ENCODE data around the gene MXI1. TPM values are rescaled to one million over a fixed set of nuclear protein-coding genes. Genes with fewer than 3 reads are reported as not detected.
A peak's percentile ranks its signal among the peaks of the same experiment; 100 is the strongest.
"Not testable (repeated sequence)": the region's sequence is repeated elsewhere in the genome, so short reads cannot be mapped to it uniquely, and the experiment has no call there.

MXI1 gene
- total RNA-seq, 1 donor from 2014 or later: 68.2 TPM

DNA sequence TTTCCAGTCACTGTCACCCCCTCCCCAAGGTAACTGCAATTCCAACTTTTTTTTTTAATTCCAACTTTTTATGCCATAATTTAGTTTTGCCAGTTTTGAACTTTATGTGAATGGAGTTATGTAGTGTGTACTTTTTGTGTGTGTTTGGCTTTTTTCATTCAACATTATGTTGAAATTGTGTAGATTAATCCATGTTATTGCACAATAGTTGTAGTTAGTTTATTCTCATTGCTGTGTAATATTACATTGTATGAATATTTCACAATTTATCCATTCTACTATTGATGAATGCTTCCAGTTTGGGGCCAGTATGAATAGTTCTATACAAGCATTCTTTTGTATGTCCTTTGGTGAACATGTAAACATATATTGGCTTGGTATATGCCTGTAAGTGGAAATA lies 32.5 kb downstream of the MXI1 start:
- DNase-seq: no peak

DNA sequence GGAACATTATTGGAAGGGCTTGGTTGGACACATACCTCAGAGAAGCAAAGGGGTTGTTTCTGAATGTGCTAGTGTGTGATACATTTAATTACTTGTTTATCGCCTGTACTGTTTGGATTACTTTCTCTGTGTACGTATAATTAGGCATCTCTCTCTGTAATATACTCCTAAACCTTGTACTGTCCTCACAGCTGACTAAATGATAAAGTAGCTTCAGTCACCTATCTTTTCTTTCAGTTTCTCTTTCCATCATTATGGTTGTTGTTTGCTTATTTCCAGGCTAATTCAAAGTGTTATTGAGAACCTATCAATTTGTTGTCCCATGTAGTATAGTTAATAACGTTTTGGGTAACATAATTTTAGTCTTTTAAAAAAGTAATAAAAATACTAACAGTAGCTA lies 34.0 kb downstream of the MXI1 start:
- no peak for DNase-seq

DNA sequence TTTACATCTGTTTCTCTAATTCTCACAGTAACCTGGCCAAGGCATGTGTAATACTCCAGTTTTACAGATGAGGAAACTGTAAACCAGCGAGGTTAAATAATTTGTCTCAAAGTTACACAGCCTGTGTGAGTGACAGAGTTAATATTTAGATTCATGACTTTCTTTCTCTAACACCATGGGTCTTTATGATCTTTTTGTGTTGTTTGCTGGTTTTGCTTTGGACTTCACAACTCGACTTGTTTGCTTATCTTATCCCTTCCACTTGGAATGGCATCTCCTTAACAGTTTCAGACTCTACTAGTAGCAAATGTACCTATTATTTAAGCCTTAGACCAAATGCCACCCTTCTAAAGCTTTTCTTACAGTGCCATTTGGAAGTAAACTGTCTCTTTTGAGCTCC lies 34.4 kb downstream of the MXI1 start:
- DNase-seq: no peak

DNA sequence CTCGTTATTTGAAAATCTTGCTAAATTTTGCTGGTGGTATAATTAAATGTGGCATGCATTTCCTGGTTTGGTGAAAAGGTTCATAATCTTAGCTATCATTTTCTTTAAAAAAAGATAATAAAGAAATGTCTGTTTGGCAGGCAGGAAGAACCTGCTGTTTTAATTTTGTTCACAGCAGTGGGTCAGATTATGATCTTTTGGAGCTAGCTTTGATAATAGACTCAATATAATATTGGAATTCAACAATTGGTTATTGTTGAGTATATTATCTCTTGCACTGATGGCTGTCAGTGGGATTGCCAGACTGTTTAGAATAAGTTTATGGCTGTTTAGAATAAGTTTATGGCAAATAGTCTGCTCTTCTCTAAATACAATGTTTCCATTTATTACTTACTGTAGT lies 35.1 kb downstream of the MXI1 start:
- DNase-seq: no peak

DNA sequence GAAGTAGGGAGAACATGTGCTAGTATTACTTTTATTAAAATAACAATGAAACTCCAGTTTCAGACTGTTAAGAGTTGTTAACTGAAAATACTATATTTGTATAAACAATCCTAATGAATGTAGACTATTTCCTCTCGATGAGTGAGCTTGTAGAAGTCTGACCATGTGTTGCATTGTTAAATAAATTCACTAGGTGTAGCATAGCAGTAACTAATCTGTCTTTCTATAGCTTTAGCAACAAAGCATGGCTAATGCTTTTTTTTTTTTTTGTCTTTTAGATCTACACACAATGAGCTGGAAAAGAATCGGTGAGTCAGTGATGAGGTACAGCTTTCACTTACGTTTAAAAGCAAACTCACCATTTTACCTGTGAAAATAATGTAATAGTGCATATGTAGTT lies 37.1 kb downstream of the MXI1 start:
- DNase-seq: no peak

DNA sequence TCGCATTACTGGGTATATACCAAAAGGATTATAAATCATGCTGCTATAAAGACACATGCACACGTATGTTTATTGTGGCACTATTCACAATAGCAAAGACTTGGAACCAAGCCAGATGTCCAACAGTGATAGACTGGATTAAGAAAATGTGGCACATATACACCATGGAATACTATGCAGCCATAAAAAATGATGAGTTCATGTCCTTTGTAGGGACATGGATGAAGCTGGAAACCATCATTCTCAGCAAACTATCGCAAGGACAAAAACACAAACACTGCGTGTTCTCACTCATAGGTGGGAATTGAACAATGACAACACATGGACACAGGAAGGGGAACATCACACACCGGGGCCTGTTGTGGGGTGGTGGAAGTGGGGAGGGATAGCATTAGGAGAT lies 40.4 kb downstream of the MXI1 start:
- not testable (repeated sequence) for DNase-seq

DNA sequence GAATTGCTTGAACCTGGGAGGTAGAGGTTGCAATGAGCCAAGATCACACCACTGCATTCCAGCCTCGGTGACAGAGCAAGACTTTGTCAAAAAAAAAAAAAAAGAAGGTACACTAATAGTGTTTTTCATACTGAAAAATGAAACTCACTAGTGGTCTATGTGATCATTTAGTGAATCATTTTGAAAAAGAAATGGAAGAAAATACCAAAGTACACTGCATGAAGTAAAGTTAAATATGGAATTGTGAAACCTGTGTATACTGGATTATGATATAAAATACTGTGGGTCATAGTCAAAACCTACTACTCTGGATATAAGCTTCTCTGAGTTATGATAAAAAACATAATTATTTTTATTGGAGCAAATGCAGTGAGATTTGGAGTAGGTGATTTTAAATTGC lies 42.1 kb downstream of the MXI1 start:
- not testable (repeated sequence) for DNase-seq

DNA sequence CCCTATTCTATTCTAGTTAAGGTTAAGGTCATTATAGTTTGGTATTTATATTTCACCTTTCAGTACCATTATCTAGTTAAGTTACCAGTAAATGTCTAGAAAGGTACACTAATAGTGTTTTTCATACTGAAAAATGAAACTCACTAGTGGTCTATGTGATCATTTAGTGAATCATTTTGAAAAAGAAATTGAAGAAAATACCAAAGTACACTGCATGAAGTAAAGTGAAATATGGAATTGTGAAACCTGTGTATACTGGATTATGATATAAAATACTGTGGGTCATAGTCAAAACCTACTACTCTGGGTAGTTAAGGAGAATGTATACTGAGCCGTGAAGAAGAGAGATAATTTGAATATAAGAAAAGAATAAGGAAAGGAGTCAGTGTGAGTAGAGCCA lies 44.0 kb downstream of the MXI1 start:
- not testable (repeated sequence) for DNase-seq

DNA sequence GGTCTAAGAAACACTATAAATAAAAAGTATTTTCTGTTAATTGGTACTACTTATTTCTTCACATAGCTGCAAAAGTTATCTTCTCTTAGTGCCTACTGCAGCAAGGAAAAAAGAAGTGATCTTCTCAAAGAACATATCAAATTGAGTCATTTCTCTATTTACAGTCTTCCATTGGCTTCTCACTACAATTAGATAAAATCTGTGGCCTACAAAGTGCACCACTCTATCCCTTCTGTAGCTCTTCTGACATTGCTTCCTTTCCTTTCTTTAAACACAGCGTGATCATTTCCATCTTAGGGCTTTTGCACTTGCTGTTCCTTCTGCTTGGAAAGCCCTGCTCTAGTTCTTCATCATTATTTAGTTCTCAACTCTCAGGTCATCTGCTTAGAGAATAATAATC lies 44.7 kb downstream of the MXI1 start:
- DNase-seq: no peak

DNA sequence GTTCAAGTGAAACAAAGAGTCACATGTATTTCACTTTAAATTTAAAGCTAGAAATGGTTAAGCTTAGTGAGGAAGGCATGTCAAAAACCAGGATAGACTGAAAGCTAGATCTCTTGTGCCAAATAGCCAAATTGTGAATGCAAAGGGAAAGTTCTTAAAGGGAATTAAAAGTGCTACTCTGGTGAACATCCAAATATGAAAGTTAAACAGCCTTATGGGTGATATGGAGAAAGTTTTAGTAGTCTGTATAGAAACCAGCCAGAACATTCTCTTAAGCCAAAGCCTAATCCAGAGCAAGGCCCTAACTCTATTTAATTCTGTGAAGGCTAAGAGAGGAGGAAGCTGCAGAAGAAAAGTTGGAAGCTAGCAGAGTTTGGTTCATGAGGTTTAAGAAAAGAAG lies 47.1 kb downstream of the MXI1 start:
- DNase-seq: no peak

DNA sequence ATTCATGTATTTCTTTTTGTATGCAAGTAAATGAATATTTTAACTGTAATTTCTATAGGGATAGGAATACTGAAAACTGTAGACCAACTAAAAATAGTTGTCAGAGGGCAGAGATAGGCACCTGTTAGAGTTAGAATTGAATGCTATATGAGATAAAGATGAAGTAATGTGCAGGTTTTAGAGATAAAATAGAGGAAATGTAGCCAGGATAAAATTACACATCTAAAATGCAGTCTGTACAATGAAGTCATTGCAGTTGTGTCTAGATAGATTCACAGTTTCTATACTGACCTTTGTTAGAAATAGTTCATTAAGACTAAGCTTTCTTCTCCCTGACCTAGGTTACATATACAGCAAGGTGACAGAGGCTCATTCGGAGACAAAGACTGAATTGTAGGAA lies 51.1 kb downstream of the MXI1 start:
- DNase-seq: no peak

DNA sequence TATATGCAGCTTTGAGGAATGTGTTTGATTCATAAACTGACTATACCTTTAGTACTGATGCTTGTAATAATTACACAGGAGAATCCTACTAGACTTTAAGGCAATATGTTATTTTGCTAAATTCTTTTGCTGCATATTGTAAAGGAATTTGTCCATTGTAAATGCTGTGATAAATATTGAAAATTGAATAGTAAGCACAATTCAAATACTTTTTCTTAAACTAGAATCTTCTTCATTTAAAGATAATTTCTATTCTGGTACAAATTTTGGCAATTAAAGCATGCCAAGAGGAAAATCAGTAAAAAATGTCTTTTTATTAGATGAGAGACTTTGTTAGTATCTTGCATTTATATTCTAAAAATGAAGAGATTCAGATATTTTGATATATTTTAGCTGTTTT lies 51.9 kb downstream of the MXI1 start:
- no peak for DNase-seq

DNA sequence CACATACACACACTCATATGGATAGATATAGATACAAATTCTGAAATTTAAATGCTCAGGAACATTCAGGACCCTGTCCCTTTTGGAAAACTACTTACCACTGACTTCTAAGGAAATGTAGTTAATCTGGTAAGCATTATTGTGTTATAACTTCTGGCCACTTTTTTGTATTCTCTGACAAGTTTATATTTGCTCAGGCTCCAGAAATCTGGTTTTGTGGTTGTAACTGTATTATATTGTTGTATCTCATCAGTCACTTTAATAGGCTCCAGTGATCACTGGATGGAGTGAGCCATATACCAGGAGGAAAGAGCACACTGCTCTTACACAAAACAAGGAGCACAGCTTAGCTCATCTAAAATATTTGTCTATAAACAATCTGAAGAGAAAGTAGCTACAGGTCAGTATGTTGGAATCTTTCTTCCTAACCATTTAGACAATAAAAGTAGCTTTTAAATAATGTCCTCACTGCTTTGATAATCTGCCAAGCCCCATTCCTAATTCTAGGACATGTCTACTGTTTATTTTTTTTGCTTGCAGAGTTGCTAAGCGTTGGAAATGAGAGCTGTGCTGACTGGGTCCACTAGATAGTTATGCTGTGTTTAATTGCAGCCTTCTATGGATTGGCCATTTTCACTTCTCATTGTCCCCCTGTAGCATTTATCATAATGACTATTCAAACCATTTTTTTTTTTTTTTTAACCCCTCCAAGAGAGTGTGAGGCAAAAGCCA lies 53.5 kb downstream of the MXI1 start:
- no peak for DNase-seq

DNA sequence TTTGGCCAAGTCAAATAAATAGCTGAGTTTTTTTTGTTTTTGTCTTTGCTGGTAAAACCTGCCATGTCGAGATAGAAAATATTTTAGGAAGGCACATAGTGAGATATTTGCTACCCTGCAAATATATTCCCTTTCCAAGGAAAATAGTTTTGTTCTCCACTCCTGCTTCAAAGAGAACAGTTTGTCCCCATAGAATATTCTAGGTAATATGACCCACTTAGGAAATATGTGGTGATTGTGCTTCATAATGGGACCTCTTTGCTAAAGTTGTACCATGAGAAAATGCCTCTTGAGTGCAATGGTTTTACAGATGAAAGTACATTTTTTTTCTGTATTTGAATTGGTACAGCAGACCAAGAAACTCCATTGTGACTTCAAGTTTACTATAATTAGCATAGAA lies 55.8 kb downstream of the MXI1 start:
- no peak for DNase-seq

DNA sequence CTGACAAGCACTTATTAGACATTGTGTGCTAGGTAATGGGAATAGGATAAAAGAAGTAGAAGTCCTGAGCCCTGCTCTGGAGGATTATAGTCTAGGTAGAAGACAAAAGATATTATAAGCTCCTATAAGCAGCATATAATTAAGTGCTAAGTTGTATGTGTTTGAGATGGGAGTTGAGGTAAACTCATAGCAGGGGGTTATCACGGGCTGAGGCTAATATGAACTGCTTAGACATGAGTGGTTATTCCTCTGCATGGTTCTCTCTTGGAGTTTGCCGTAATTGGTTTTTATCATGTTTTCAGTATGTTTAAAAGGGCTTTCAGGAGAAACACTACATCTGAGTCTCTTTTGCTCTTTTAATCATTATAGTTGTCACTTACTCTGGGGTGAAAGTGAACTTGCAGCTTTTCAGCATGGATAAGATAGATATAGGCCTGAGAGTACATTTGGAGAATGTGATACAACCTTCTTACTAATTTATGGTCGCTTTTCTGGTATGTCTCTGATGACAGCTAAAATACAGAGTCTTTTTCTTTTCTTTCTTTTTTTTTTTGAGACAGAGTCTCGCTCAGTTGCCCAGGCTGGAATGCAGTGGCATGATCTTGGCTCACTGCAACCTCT lies 58.3 kb downstream of the MXI1 start:
- no peak for DNase-seq

DNA sequence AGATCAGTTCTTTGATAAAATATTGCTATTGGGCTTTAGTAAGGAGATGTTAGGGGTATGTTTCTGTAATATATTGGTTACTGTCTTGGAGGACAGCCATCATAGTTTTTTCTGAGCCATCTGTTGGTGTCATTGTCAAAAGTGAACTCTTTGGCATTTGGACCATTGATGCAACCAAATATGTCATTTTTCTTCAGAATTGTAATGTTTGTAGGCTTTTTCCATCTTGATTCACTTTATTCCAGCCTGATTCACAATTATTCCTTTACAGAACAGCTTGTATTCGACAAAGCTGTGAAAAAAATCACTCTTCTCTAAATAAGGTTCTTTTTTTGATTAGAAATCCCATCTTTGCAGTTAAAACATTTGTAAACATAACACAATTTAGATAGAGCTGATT lies 59.9 kb downstream of the MXI1 start:
- no peak for DNase-seq

DNA sequence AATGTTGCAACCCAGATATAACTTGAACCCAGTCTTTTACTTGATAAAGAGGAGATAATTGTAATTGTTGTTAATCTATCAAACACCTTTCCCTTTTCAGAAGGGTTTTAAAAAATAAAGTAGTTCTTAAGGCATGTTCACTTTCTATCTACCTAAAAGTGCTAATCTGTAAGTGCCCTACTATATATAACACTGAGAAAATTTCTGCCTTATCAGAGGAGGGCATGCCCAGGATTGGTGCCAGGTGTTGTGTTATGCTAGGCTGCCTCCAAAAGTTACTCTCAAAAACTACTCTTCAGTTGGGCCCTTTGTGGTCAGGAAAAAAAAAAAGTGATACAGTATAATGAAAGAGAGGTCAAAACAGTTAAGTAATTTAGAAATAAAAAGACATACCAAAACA lies 61.0 kb downstream of the MXI1 start:
- DNase-seq: no peak

DNA sequence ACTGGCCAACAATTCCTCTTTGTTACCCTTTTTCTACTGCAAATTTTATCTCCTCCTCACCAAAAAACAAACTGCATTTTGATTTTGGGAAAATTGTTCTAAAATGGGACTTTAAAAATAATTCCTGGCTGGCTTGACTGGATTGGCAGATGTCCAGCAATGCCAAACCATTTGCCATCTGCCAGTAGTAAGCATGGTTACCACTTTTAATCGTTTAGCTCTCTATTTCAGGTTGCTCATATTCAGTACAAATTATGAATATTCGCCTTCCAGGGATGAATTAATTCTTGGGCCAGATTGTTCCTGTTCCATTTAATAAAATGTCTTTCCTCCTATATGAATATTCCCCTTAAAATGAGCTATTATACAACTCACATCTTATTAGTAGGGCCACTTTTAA lies 61.6 kb downstream of the MXI1 start:
- DNase-seq: no peak

DNA sequence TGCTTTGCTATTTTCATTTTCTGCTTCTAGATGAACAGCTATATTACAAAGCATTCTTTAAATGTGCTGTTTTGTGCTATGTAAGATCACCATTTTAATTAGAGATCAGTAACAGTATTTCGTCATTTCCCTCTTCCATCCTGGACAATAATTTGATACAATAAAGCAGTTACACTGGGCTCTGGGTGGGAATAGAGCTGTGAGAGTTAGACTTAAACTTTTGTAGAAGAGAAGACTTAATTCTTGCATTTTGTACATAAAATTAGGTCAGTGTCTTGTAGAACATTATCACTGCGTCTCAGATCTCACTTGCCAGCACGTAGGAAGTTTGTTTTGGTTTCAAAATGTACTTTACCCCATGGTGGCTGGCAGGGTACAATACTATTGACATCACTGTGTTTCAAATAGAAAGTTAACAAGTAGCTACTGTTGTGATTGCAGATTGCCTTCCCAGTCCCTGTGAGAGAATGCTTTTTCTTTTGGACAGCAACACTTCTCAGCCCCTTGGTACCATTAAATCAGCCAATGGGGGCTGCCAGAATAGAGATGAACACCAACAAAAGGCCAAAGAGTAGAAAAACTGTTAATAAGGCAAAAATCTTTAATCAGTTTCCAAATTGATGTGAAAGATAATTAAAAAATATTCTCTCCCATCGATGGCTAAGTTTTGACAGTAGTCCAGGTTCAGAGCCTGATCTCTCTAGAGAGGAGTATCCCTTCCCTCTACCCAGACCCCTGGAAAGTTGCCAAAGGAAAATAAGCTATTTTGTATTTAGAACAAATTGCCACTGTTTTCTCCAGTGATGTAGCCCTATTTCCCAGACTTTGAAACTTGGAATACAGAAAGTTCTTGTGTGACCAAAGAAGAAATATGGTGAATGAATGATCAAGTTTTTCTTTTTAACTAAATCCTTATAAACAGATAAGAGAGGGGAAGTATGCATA lies 62.2 kb downstream of the MXI1 start:
- DNase-seq: peak; percentile 46

DNA sequence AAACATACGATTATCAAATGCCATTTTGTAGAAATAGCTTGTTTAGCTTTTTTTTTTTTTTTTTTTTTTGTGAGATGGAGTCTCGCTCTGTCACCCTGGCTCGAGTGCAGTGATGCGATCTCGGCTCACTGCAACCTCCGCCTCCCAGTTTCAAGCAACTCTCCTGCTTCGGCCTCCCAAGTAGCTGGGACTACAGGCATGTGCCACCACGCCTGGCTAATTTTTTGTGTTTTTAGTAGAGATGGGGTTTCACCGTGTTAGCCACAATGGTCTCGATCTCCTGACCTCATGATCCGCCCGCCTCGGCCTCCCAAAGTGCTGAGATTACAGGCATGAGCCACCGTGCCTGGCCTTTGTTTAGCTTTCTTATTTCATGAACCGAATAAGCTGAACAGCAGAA lies 65.6 kb downstream of the MXI1 start:
- DNase-seq: not testable (repeated sequence)

DNA sequence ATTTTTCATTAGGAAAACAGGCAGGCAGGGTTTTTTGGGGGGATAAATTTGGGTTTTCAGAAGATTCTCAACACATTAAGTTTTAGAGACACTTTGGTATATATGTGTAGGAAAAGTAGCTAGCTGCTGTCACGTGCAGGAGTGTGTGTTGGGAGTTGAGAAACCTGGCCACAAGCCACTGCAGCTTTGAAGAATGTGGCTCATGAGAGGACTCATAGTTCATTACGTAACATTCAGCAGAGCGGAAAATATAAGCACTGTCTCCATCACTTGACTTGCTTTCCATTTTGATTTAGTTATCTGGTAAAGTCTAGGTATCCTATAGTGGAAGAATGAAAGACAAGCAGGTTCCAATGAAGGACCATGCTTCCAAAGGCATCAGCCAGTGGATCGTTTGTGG lies 66.1 kb downstream of the MXI1 start:
- peak; percentile 31 for DNase-seq

DNA sequence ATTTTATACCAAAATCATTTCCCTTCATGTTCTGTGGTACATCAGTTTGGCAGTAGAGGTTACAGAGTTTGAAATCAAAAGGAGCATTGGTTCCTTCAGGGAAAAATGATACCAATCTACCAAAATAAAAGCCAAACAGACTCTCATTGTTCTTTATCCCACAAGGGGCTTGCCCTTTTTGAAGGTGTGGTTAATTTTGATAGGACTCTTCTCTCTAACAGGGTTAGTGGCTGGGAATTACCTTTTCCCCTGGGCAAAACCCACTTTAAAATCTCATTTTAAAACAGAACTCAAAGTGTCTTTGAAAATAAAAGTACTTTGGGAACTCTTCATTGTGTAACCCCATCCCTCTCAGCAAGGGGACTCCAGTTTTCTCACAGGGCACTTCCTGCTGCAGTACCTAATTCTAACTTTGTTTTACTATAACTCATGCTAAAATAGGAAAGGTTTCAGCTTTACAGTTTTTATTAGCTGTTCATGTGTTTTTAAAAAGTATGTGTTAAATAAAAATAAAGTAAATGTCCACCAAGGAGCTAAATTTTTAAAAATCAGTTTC lies 66.7 kb downstream of the MXI1 start:
- no peak for DNase-seq

DNA sequence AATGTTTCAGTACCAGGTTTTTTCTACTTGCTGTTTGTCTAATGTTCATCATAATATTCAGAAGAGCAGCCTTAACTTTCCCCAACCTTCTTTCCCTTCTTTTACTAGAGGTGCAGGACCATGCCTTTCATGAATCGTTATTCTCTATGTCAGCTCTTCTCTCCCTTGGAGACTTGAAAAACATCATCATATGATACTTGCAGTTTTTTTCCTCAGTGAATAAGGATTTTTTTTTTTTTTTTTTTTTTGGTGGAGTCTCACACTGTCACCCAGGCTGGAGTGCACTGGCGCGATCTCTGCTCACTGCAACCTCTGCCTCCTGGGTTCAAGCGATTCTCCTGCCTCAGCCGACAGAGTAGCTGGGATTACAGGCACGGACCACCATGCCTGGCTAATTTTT lies 67.2 kb downstream of the MXI1 start:
- no peak for DNase-seq
